GM19324 (cell line): Measurements from ENCODE around the gene SLC29A4.
"Not testable (repeated sequence)": the region's sequence is repeated elsewhere in the genome, so short reads cannot be mapped to it uniquely, and the experiment has no call there.

ENCODE experiments used
- ATAC-seq: cut with Tn5 transposase; IDR thresholded peaks from one replicate; pipeline ENCODE4 v1.9.1; 2021; ENCODE audit warnings: mild to moderate bottlenecking, moderate library complexity; ENCODE audit not compliant: unreplicated experiment, low FRiP score

SLC29A4 gene

GRCh38 chr7:5295039-5296014 is 12.6 kb downstream of the SLC29A4 start:
- no peak for ATAC-seq

- no peak for ATAC-seq
These were observed 13.4 kb downstream of the SLC29A4 start for GRCh38 chr7:5296015-5296610.

- no peak for ATAC-seq
These were observed 14.0 kb downstream of the SLC29A4 start for GRCh38 chr7:5296611-5297226.

- no peak for ATAC-seq
These were observed 17.6 kb downstream of the SLC29A4 start for GRCh38 chr7:5300366-5300765.

- no peak for ATAC-seq
These were observed 19.8 kb downstream of the SLC29A4 start for GRCh38 chr7:5302577-5302976.

GRCh38 chr7:5303061-5303460 is 20.3 kb downstream of the SLC29A4 start:
- ATAC-seq = no peak

GRCh38 chr7:5303591-5304505 is 21.1 kb downstream of the SLC29A4 start:
- no peak for ATAC-seq

- not testable (repeated sequence) for ATAC-seq
These were observed 22.3 kb downstream of the SLC29A4 start for GRCh38 chr7:5305050-5305449.

GRCh38 chr7:5307221-5308142 is 24.7 kb downstream of the SLC29A4 start:
- not testable (repeated sequence) for ATAC-seq

- ATAC-seq = no peak
These were observed 26.4 kb downstream of the SLC29A4 start for GRCh38 chr7:5309146-5309545.

- no peak for ATAC-seq
These were observed 28.2 kb downstream of the SLC29A4 start for GRCh38 chr7:5310822-5311405.

- ATAC-seq = not testable (repeated sequence)
These were observed 29.7 kb downstream of the SLC29A4 start for GRCh38 chr7:5312276-5313070.

- not testable (repeated sequence) for ATAC-seq
These were observed 30.5 kb downstream of the SLC29A4 start for GRCh38 chr7:5313076-5313885.

- no peak for ATAC-seq
These were observed 32.1 kb downstream of the SLC29A4 start for GRCh38 chr7:5314864-5315263.

- ATAC-seq = no peak
These were observed 33.0 kb downstream of the SLC29A4 start for GRCh38 chr7:5315761-5316160.

GRCh38 chr7:5318613-5319012 is 35.9 kb downstream of the SLC29A4 start:
- ATAC-seq = not testable (repeated sequence)

- no peak for ATAC-seq
These were observed 37.6 kb downstream of the SLC29A4 start for GRCh38 chr7:5320391-5320790.
